GM18519 (cell line): ENCODE measurements around the gene TSSK2.
"Not testable (repeated sequence)": the region's sequence is repeated elsewhere in the genome, so short reads cannot be mapped to it uniquely, and the experiment has no call there.

Experiments
- ATAC-seq: cut with Tn5 transposase; IDR thresholded peaks from one replicate; pipeline ENCODE4 v1.9.1; 2021; ENCODE audit warnings: mild to moderate bottlenecking, moderate library complexity; ENCODE audit not compliant: unreplicated experiment, low FRiP score

The TSSK2 gene

GRCh38 chr22:19138217-19139000 lies 7.3 kb downstream of the TSSK2 start:
- ATAC-seq = no peak

GRCh38 chr22:19139001-19139356 lies 7.9 kb downstream of the TSSK2 start:
- ATAC-seq = no peak

GRCh38 chr22:19139974-19140373 lies 8.9 kb downstream of the TSSK2 start:
- no peak for ATAC-seq

- no peak for ATAC-seq
These were observed 11.3 kb downstream of the TSSK2 start for GRCh38 chr22:19142394-19142793.

GRCh38 chr22:19143212-19143611 lies 12.1 kb downstream of the TSSK2 start:
- no peak for ATAC-seq

- ATAC-seq = no peak
These were observed 12.9 kb downstream of the TSSK2 start for GRCh38 chr22:19143967-19144400.

GRCh38 chr22:19146215-19146968 lies 15.3 kb downstream of the TSSK2 start:
- no peak for ATAC-seq

GRCh38 chr22:19147195-19147780 lies 16.2 kb downstream of the TSSK2 start:
- no peak for ATAC-seq

- ATAC-seq = no peak
These were observed 17.4 kb downstream of the TSSK2 start for GRCh38 chr22:19148417-19149046.

- ATAC-seq = no peak
These were observed 18.2 kb downstream of the TSSK2 start for GRCh38 chr22:19149047-19149883.

- no peak for ATAC-seq
These were observed 18.9 kb downstream of the TSSK2 start, which contains the start of gene GSC2 for GRCh38 chr22:19149991-19150390. Gene GSC2, minus strand, starts transcription at chr22:19150292. Its CDS starts 9 bp downstream, at chr22:19150283.

- no peak for ATAC-seq
These were observed 19.6 kb downstream of the TSSK2 start for GRCh38 chr22:19150482-19151328.

GRCh38 chr22:19151329-19152191 lies 20.5 kb downstream of the TSSK2 start:
- ATAC-seq = no peak

GRCh38 chr22:19152942-19153883 lies 22.1 kb downstream of the TSSK2 start:
- ATAC-seq = no peak

GRCh38 chr22:19156109-19156508 lies 25.0 kb downstream of the TSSK2 start:
- not testable (repeated sequence) for ATAC-seq

GRCh38 chr22:19158649-19159048 lies 27.5 kb downstream of the TSSK2 start:
- ATAC-seq = not testable (repeated sequence)

- no peak for ATAC-seq
These were observed 33.3 kb downstream of the TSSK2 start for GRCh38 chr22:19164425-19164824.
